H1 (cell line): ENCODE measurements around the gene UBE4A. TPM values are rescaled to one million over a fixed set of nuclear protein-coding genes. Genes with fewer than 3 reads are reported as not detected.

Experiments used
- CTCF ChIA-PET: fragments of 300-600 bp; sonication (Branson Sonifier 250); formaldehyde crosslinking; loops from one replicate; lab custom pipeline; 2021; ENCODE audit not compliant: partially characterized antibody; lab: Charles Lee
- POLR2A ChIA-PET: fragments of 300-600 bp; sonication (Branson Sonifier 250); formaldehyde crosslinking; loops from one replicate; lab custom pipeline; 2021; ENCODE audit warnings: inconsistent platforms; ENCODE audit not compliant: partially characterized antibody; lab: Charles Lee
- DNase-seq, 2 experiments: peaks; one replicate each; pipeline versions ENCODE4 v3.0.0 to v3.0.0-alpha.2; 2010 to 2022; ENCODE audit warnings: low spot score in 2 of 2, low read depth in 1 of 2, mixed read lengths in 1 of 2
- FAIRE-seq: peaks from 2 replicates; lab custom pipeline; 2011; peaks lifted over from hg19 to GRCh38; lab: Jason Lieb, UNC
- H2AFZ ChIP-seq: 2 replicates; pipeline ENCODE4 v1.8.1; 2012; ENCODE audit warnings: low read length, inconsistent platforms
- H2AK5ac ChIP-seq: 2 replicates; pipeline ENCODE4 v1.6.1; 2013; ENCODE audit warnings: low read depth, low read length
- H2BK120ac ChIP-seq: replicated peaks from 2 replicates; pipeline ENCODE3; 2013; ENCODE audit warnings: low read depth, low read length, inconsistent platforms
- H2BK12ac ChIP-seq: 2 replicates; pipeline ENCODE4 v1.6.1; 2013; ENCODE audit warnings: low read depth, low read length
- H2BK15ac ChIP-seq: 2 replicates; pipeline ENCODE4 v1.6.1; 2013; ENCODE audit warnings: low read length
- H2BK20ac ChIP-seq: 2 replicates; pipeline ENCODE4 v1.6.1; 2013; ENCODE audit warnings: low read length
- H2BK5ac ChIP-seq: 2 replicates; pipeline ENCODE4 v1.6.1; 2013; ENCODE audit warnings: low read depth, low read length
- H3K14ac ChIP-seq: 2 replicates; pipeline ENCODE4 v1.6.1; 2013; ENCODE audit warnings: inconsistent platforms; ENCODE audit not compliant: insufficient read length
- H3K18ac ChIP-seq: 2 replicates; pipeline ENCODE4 v1.6.1; 2013; ENCODE audit warnings: low read length; ENCODE audit errors: extremely low read depth
- H3K23ac ChIP-seq: 2 replicates; pipeline ENCODE4 v1.6.1; 2013; ENCODE audit warnings: inconsistent platforms; ENCODE audit not compliant: insufficient read length
- H3K23me2 ChIP-seq: 2 replicates; pipeline ENCODE4 v1.6.1; 2013; ENCODE audit warnings: low read depth, low read length
- H3K27ac ChIP-seq: 2 replicates; pipeline ENCODE4 v1.6.1; 2011; ENCODE audit warnings: low read depth, low read length, inconsistent platforms
- H3K27me3 ChIP-seq, 4 experiments: replicated peaks in 1 of 4; 1 replicate in 1 of 4; 2 replicates in 3 of 4; pipeline versions ENCODE4 v1.6.1 to v1.8.1; 2011 to 2013; ENCODE audit warnings: low read length in 3 of 4, mild to moderate bottlenecking in 3 of 4, inconsistent platforms in 2 of 4, mixed read lengths in 2 of 4, moderate library complexity in 1 of 4; ENCODE audit not compliant: control insufficient read depth in 3 of 4, insufficient read depth in 3 of 4; ENCODE audit errors: extremely low read depth in 1 of 4
- H3K36me3 ChIP-seq, 4 experiments: 2 replicates each; pipeline versions ENCODE4 v1.6.1 to v1.8.1; 2011 to 2013; ENCODE audit warnings: mild to moderate bottlenecking in 4 of 4, low read length in 3 of 4, moderate library complexity in 2 of 4, control low read depth in 1 of 4, inconsistent platforms in 1 of 4; ENCODE audit not compliant: insufficient read depth in 4 of 4, control insufficient read depth in 2 of 4
- H3K4ac ChIP-seq: replicated peaks from 2 replicates; pipeline ENCODE3; 2013; ENCODE audit warnings: low read length, low read depth, mixed read lengths, inconsistent platforms; ENCODE audit not compliant: insufficient read length
- H3K4me1 ChIP-seq, 4 experiments: replicated peaks in 1 of 4; 1 replicate in 1 of 4; 2 replicates in 3 of 4; pipeline versions ENCODE4 v1.6.1 to v1.8.1; 2011 to 2013; ENCODE audit warnings: low read length in 3 of 4, inconsistent platforms in 2 of 4, mixed read lengths in 1 of 4; ENCODE audit not compliant: insufficient read depth in 4 of 4, control insufficient read depth in 3 of 4
- H3K4me2 ChIP-seq, 2 experiments: 2 replicates each; pipeline versions ENCODE4 v1.6.1 to v1.8.1; 2011 to 2013; ENCODE audit warnings: low read depth in 2 of 2, low read length in 2 of 2, control low read depth in 1 of 2, inconsistent platforms in 1 of 2, mild to moderate bottlenecking in 1 of 2; ENCODE audit not compliant: insufficient read depth in 1 of 2
- H3K4me3 ChIP-seq, 4 experiments: fragments of 200-600, 300-600 bp in 1 of 4; sonication (generic), shearing (Covaris generic), sonication (Bioruptor Twin) in 1 of 4; 2 replicates each; pipeline versions ENCODE4 v1.5.1 to v1.8.1; 2011 to 2016; ENCODE audit warnings: low read length in 4 of 4, low read depth in 3 of 4, control low read depth in 2 of 4, inconsistent platforms in 2 of 4, mild to moderate bottlenecking in 2 of 4, mixed read lengths in 1 of 4, moderate library complexity in 1 of 4; ENCODE audit not compliant: insufficient read depth in 2 of 4; ENCODE audit errors: extremely low read depth in 1 of 4
- H3K56ac ChIP-seq: replicated peaks from 2 replicates; pipeline ENCODE3; 2013; ENCODE audit warnings: low read depth, mild to moderate bottlenecking, mixed read lengths, low read length, inconsistent platforms; ENCODE audit not compliant: insufficient read length
- H3K79me1 ChIP-seq: 2 replicates; pipeline ENCODE4 v1.6.1; 2013; ENCODE audit warnings: low read depth, low read length, control low read depth
- H3K79me2 ChIP-seq, 2 experiments: 2 replicates each; pipeline versions ENCODE4 v1.6.1 to v1.8.1; 2012 to 2013; ENCODE audit warnings: low read length in 2 of 2, mild to moderate bottlenecking in 2 of 2, inconsistent platforms in 1 of 2; ENCODE audit not compliant: insufficient read depth in 2 of 2, control insufficient read depth in 1 of 2
- H3K9ac ChIP-seq, 4 experiments: replicated peaks in 1 of 4; 1 replicate in 1 of 4; 2 replicates in 3 of 4; pipeline versions ENCODE4 v1.6.1 to v1.8.1; 2011 to 2013; ENCODE audit warnings: low read depth in 3 of 4, low read length in 3 of 4, control low read depth in 2 of 4, mild to moderate bottlenecking in 2 of 4, moderate library complexity in 2 of 4, inconsistent platforms in 1 of 4; ENCODE audit errors: extremely low read depth in 1 of 4
- H3K9me3 ChIP-seq, 2 experiments: 2 replicates each; pipeline versions ENCODE4 v1.6.1 to v1.8.1; 2012 to 2013; ENCODE audit warnings: mild to moderate bottlenecking in 2 of 2, moderate library complexity in 2 of 2, control low read depth in 1 of 2, inconsistent platforms in 1 of 2, low read depth in 1 of 2, low read length in 1 of 2, mixed read lengths in 1 of 2; ENCODE audit not compliant: insufficient read depth in 2 of 2
- H4K20me1 ChIP-seq, 2 experiments: replicated peaks in 1 of 2; 2 replicates each; pipeline versions ENCODE3 to v1.8.1; 2011 to 2013; ENCODE audit warnings: inconsistent platforms in 2 of 2, low read length in 2 of 2, mild to moderate bottlenecking in 1 of 2; ENCODE audit not compliant: insufficient read depth in 2 of 2, control insufficient read depth in 1 of 2
- H4K5ac ChIP-seq: 2 replicates; pipeline ENCODE4 v1.6.1; 2013; ENCODE audit warnings: low read length, low read depth, mixed read lengths, inconsistent platforms; ENCODE audit not compliant: insufficient read length
- H4K8ac ChIP-seq: 2 replicates; pipeline ENCODE4 v1.8.0; 2013; ENCODE audit warnings: mild to moderate bottlenecking, moderate library complexity, low read length, inconsistent platforms; ENCODE audit not compliant: insufficient read depth; ENCODE audit errors: extremely low read depth
- H4K91ac ChIP-seq: replicated peaks from 2 replicates; pipeline ENCODE3; 2013; ENCODE audit warnings: low read length, mixed read lengths, inconsistent platforms; ENCODE audit not compliant: insufficient read length
- CEBPB ChIP-seq: IDR thresholded peaks from 2 replicates; pipeline ENCODE4 v1.6.1; 2012; ENCODE audit warnings: low read depth, low read length
- CTBP2 ChIP-seq: IDR thresholded peaks from 2 replicates; pipeline ENCODE4 v1.7.0; 2011; ENCODE audit warnings: borderline replicate concordance, mild to moderate bottlenecking, moderate library complexity, mixed read lengths, low read length; ENCODE audit not compliant: insufficient read depth, insufficient read length
- KDM1A ChIP-seq: fragments of 200-600, 300-600 bp; sonication (generic); IDR thresholded peaks from 2 replicates; pipeline ENCODE4 v1.7.1; 2016; ENCODE audit warnings: mild to moderate bottlenecking, low read length, borderline replicate concordance
- MAFK ChIP-seq: IDR thresholded peaks from 2 replicates; pipeline ENCODE4 v1.6.1; 2012; ENCODE audit warnings: low read depth, mild to moderate bottlenecking, improper control_type of control experiment, low read length
- MAX ChIP-seq: IDR thresholded peaks from 2 replicates; pipeline ENCODE4 v1.6.1; 2012; ENCODE audit warnings: inconsistent platforms
- RFX5 ChIP-seq: IDR thresholded peaks from 2 replicates; pipeline ENCODE4 v1.6.1; 2011; ENCODE audit warnings: low read depth, low read length, improper control_type of control experiment, borderline replicate concordance
- RXRA ChIP-seq: IDR thresholded peaks from 2 replicates; pipeline ENCODE4 v1.6.1; 2011; ENCODE audit warnings: low read depth, mild to moderate bottlenecking, low read length, moderate library complexity; ENCODE audit not compliant: insufficient read depth
- YY1 ChIP-seq: IDR thresholded peaks from 2 replicates; pipeline ENCODE4 v1.6.1; 2011; ENCODE audit warnings: low read depth, mild to moderate bottlenecking, low read length
- WGBS, 2 experiments: shearing (Covaris generic) in 1 of 2; methylation state at CpG; one replicate each; pipeline versions ENCODE4 v1.1.6 to v1.1.7; 2013 to 2015; ENCODE audit warnings: low lambda C conversion rate in 2 of 2, mixed read lengths in 2 of 2, inconsistent platforms in 1 of 2, low coverage in 1 of 2, missing lambda C conversion rate in 1 of 2; ENCODE audit not compliant: insufficient replicate concordance in 2 of 2, insufficient coverage in 1 of 2, insufficient read length in 1 of 2; ENCODE audit errors: extremely low coverage in 1 of 2, missing lambda C conversion rate in 1 of 2; 5-methylcytosine and 5-hydroxymethylcytosine counted together
- polyA plus RNA-seq, 7 experiments: library from polyadenylated mRNA; depleted of rRNA in 3 of 7; stranded (reverse) in 5 of 7; unstranded in 2 of 7; fragments of >200 nt in 5 of 7; fragments of 200-250 nt in 2 of 7; gene quantifications; 1 replicate in 5 of 7; 2 replicates in 1 of 7; 4 replicates in 1 of 7; pipeline versions ENCODE4 v1.2.1 to v1.2.3, GENCODE V29; 2011 to 2013; ENCODE audit warnings: missing spikeins in 2 of 7, mixed read lengths in 2 of 7
- total RNA-seq: library from RNA; stranded (reverse); fragmentation: NEBNext Ultra II Directional; extraction: Animal tissue kit (Norgen Biotek cat#: 25700); gene quantifications from 2 replicates; pipeline ENCODE4 v1.2.1, GENCODE V29; 2021

Gene UBE4A
- total and polyA plus RNA-seq, 2 of the 8 experiments (the other 6 are each of a cell fraction or from before 2014, with no cell fraction given) = 11.3 to 34.5 TPM

- H3K18ac ChIP-seq = no peak overlapping the region
- no peak for FAIRE-seq
- POLR2A ChIA-PET = interaction anchor here (1.2 to 2.4 kb wide), 3 partner anchors 9 to 14 kb away, joined by 3 to 12 read pairs (median 9); partner anchors contain the start of gene UBE4A
Observed at GRCh38 chr11:118373263-118373662, 13.9 kb downstream of the UBE4A start.

More at GRCh38 chr11:118373263-118373662, 13.9 kb downstream of the UBE4A start:
- no peak overlapping the region for H3K4me2 ChIP-seq
- H3K36me3 ChIP-seq = peaks cover 8 to 56% (median 34%) of the 10 kb centered on the region in 4 experiments
- no peaks in the 10 kb centered on the region for H3K79me1 ChIP-seq
- CTCF ChIA-PET = interaction anchor here (1.1 to 1.3 kb wide), 3 partner anchors 13 to 115 kb away, joined by 3 to 5 read pairs (median 3); no protein-coding TSS in a partner anchor
- H2BK12ac ChIP-seq = no peak overlapping the region
- no peak overlapping the region for H2AFZ ChIP-seq
- H3K23me2 ChIP-seq = no peaks in the 10 kb centered on the region
- DNase-seq = no peak
- no peak overlapping the region for H2BK120ac ChIP-seq
- WGBS, 2 experiments = 96% methylated on average over 2 of the region's 2 CpGs; no CpG with 5 or more reads in 1 of the 2 experiments
- H2BK5ac ChIP-seq = no peak overlapping the region
- H4K5ac ChIP-seq = no peak overlapping the region
- H3K79me2 ChIP-seq = no peaks in the 10 kb centered on the region
- no peak overlapping the region for H4K8ac ChIP-seq
- H4K20me1 ChIP-seq = peaks cover 0 to 2% of the 10 kb centered on the region in 2 experiments
- no peak overlapping the region for H3K23ac ChIP-seq
- no peak overlapping the region for H3K56ac ChIP-seq
- no peak overlapping the region for H3K9ac ChIP-seq
- H3K4me1 ChIP-seq = no peaks in the 10 kb centered on the region
- no peak overlapping the region for H3K14ac ChIP-seq
- H3K27ac ChIP-seq = no peak overlapping the region
- no peak overlapping the region for H3K4ac ChIP-seq
- no peaks in the 10 kb centered on the region for H3K9me3 ChIP-seq
- no peaks in the 10 kb centered on the region for H3K27me3 ChIP-seq
- H2BK15ac ChIP-seq = no peak overlapping the region
- H4K91ac ChIP-seq = no peak overlapping the region
- H3K4me3 ChIP-seq = no peak overlapping the region
- no peak overlapping the region for H2AK5ac ChIP-seq
- TF ChIP-seq KDM1A = no peak
- no peak for TF ChIP-seq RXRA
- no peak for TF ChIP-seq YY1
- TF ChIP-seq MAFK = no peak
- no peak for TF ChIP-seq RFX5
- no peak for TF ChIP-seq CTBP2
- no peak for TF ChIP-seq MAX
- no peak for TF ChIP-seq CEBPB
- no peak overlapping the region for H2BK20ac ChIP-seq
